Neural cell (in vitro differentiated cells): ENCODE results near the gene ITM2C.
A peak's percentile ranks its signal among the peaks of the same experiment; 100 is the strongest.

Experiments used
- CTCF ChIP-seq: fragments of 450-650 bp; IDR thresholded peaks from 2 replicates; pipeline ENCODE4 v1.5.1; 2014; ENCODE audit warnings: antibody characterized with exemption, mild to moderate bottlenecking, moderate library complexity; ENCODE audit not compliant: poor library complexity, severe bottlenecking
- EP300 ChIP-seq: fragments of 450-650 bp; conservative IDR thresholded peaks from 2 replicates; pipeline ENCODE4 v1.6.1; 2014; ENCODE audit warnings: antibody characterized with exemption, mild to moderate bottlenecking, moderate library complexity; ENCODE audit not compliant: poor library complexity, severe bottlenecking
- EZH2 ChIP-seq: fragments of 200-600, 300-800 bp; shearing (Covaris generic), sonication (generic); IDR thresholded peaks from 2 replicates; pipeline ENCODE4 v1.6.1; 2014; ENCODE audit warnings: antibody characterized with exemption, low read length, borderline replicate concordance, mild to moderate bottlenecking; ENCODE audit not compliant: insufficient read depth, poor library complexity, severe bottlenecking
- MXI1 ChIP-seq: fragments of 450-650 bp; conservative IDR thresholded peaks from 2 replicates; pipeline ENCODE4 v1.6.1; 2014; ENCODE audit warnings: antibody characterized with exemption, mild to moderate bottlenecking; ENCODE audit not compliant: poor library complexity, severe bottlenecking
- POLR2AphosphoS5 ChIP-seq: IDR thresholded peaks from 2 replicates; pipeline ENCODE4 v1.6.1; 2012
- RAD21 ChIP-seq: fragments of 450-650 bp; conservative IDR thresholded peaks from 2 replicates; pipeline ENCODE4 v1.6.1; 2014; ENCODE audit warnings: antibody characterized with exemption, mild to moderate bottlenecking, moderate library complexity
- REST ChIP-seq: IDR thresholded peaks from 2 replicates; pipeline ENCODE4 v1.6.1; 2012; ENCODE audit warnings: borderline replicate concordance
- SMC3 ChIP-seq: fragments of 450-650 bp; conservative IDR thresholded peaks from 2 replicates; pipeline ENCODE4 v1.6.1; 2014; ENCODE audit warnings: antibody characterized with exemption, mild to moderate bottlenecking, moderate library complexity; ENCODE audit not compliant: poor library complexity
- TAF1 ChIP-seq: IDR thresholded peaks from 2 replicates; pipeline ENCODE4 v1.6.1; 2012; ENCODE audit warnings: low read depth

GRCh38 chr2:230902180-230902899 lies 37.6 kb downstream of the ITM2C start:
- TF ChIP-seq EZH2 = no peak
- TF ChIP-seq CTCF = peak; percentile 68
- no peak for TF ChIP-seq MXI1
- TF ChIP-seq POLR2AphosphoS5 = no peak
- no peak for TF ChIP-seq EP300
- no peak for TF ChIP-seq TAF1
- TF ChIP-seq RAD21 = peak; percentile 69
- no peak for TF ChIP-seq REST
- peak; percentile 67 for TF ChIP-seq SMC3
